Endothelial cell of umbilical vein (primary cell): ENCODE results near the gene RIC1. TPM values are rescaled to one million over a fixed set of nuclear protein-coding genes. Genes with fewer than 3 reads are reported as not detected.
A peak's percentile ranks its signal among the peaks of the same experiment; 100 is the strongest.

ENCODE experiments used
- BruUV-seq: library from RNA; stranded (reverse); fragments of 400-500 nt; replicated peaks from 2 replicates; lab custom pipeline; 2021; lab: Mats Ljungman, UMichigan
- CTCF ChIA-PET: fragments of 300-600, 350-600 bp; sonication (Branson Sonifier 250); formaldehyde crosslinking; loops from one replicate; lab custom pipeline; 2021; ENCODE audit warnings: antibody characterized with exemption, inconsistent platforms; lab: Charles Lee
- POLR2A ChIA-PET: fragments of 300-600, 350-600 bp; sonication (Branson Sonifier 250); formaldehyde crosslinking; loops from one replicate; lab custom pipeline; 2021; ENCODE audit warnings: antibody characterized with exemption, inconsistent platforms; lab: Charles Lee
- DNase-seq: peaks from one replicate; pipeline ENCODE4 v3.0.0-alpha.2; 2011; ENCODE audit warnings: low read depth, low spot score
- FAIRE-seq: peaks from 2 replicates; lab custom pipeline; 2011; peaks lifted over from hg19 to GRCh38; lab: Jason Lieb, UNC
- H2AFZ ChIP-seq: 2 replicates; pipeline ENCODE4 v1.6.0; 2012; ENCODE audit warnings: low read depth, low read length, control low read depth, inconsistent platforms
- H3K27ac ChIP-seq: 2 replicates; pipeline ENCODE4 v1.5.1; 2011; ENCODE audit warnings: low read depth, mild to moderate bottlenecking, control low read depth, low read length, moderate library complexity; ENCODE audit not compliant: insufficient read depth
- H3K27me3 ChIP-seq, 2 experiments: 2 replicates each; pipeline versions ENCODE4 v1.6.0 to v1.6.1; 2011; ENCODE audit warnings: low read length in 2 of 2, mixed read lengths in 1 of 2; ENCODE audit not compliant: control insufficient read depth in 2 of 2, insufficient read depth in 2 of 2
- H3K36me3 ChIP-seq, 2 experiments: 2 replicates in 1 of 2; 3 replicates in 1 of 2; pipeline ENCODE4 v1.5.1; 2011; ENCODE audit warnings: low read length in 2 of 2, mild to moderate bottlenecking in 1 of 2, moderate library complexity in 1 of 2; ENCODE audit not compliant: control insufficient read depth in 2 of 2, insufficient read depth in 2 of 2; ENCODE audit errors: extremely low read depth in 1 of 2
- H3K4me1 ChIP-seq: 3 replicates; pipeline ENCODE4 v1.5.1; 2011; ENCODE audit warnings: mild to moderate bottlenecking, low read length; ENCODE audit not compliant: control insufficient read depth, insufficient read depth; ENCODE audit errors: extremely low read depth
- H3K4me2 ChIP-seq: 2 replicates; pipeline ENCODE4 v1.6.1; 2011; ENCODE audit warnings: low read length, control low read depth, mixed read lengths; ENCODE audit not compliant: insufficient read depth
- H3K4me3 ChIP-seq, 3 experiments: fragments of 200-600 bp in 1 of 3; sonication (generic), shearing (Covaris generic) in 1 of 3; replicated peaks in 1 of 3; 2 replicates each; pipeline ENCODE4 v1.5.1; 2011 to 2016; ENCODE audit warnings: control low read depth in 3 of 3, low read length in 3 of 3, mild to moderate bottlenecking in 2 of 3, inconsistent platforms in 1 of 3, low read depth in 1 of 3, moderate library complexity in 1 of 3; ENCODE audit not compliant: insufficient read depth in 1 of 3
- H3K79me2 ChIP-seq: 2 replicates; pipeline ENCODE4 v1.6.0; 2012; ENCODE audit warnings: low read length, inconsistent platforms; ENCODE audit not compliant: control insufficient read depth, insufficient read depth
- H3K9ac ChIP-seq: replicated peaks from 2 replicates; pipeline ENCODE3; 2011; ENCODE audit warnings: low read length, control low read depth; ENCODE audit not compliant: insufficient read depth; ENCODE audit errors: extremely low read depth
- H3K9me1 ChIP-seq: replicated peaks from 3 replicates; pipeline ENCODE4 v1.6.0; 2011; ENCODE audit warnings: mild to moderate bottlenecking, low read length; ENCODE audit not compliant: control insufficient read depth, insufficient read depth; ENCODE audit errors: extremely low read depth
- H3K9me3 ChIP-seq: replicated peaks from 2 replicates; pipeline ENCODE4 v1.5.1; 2012; ENCODE audit warnings: low read length, inconsistent platforms; ENCODE audit not compliant: control insufficient read depth, insufficient read depth
- H4K20me1 ChIP-seq: replicated peaks from 2 replicates; pipeline ENCODE3; 2011; ENCODE audit warnings: mild to moderate bottlenecking, low read length; ENCODE audit not compliant: control insufficient read depth, insufficient read depth; ENCODE audit errors: extremely low read depth
- EZH2 ChIP-seq: IDR thresholded peaks from 2 replicates; pipeline ENCODE4 v1.6.1; 2012; ENCODE audit warnings: borderline replicate concordance, low read depth, mild to moderate bottlenecking, moderate library complexity, low read length, inconsistent platforms; ENCODE audit not compliant: severe bottlenecking
- GATA2 ChIP-seq: IDR thresholded peaks from 2 replicates; pipeline ENCODE4 v1.7.0; 2011; ENCODE audit warnings: low read depth, mild to moderate bottlenecking, moderate library complexity, mixed read lengths, low read length; ENCODE audit not compliant: insufficient read length, insufficient read depth
- MAX ChIP-seq: IDR thresholded peaks from 2 replicates; pipeline ENCODE4 v1.6.1; 2011; ENCODE audit not compliant: insufficient read depth, insufficient read length
- MYC ChIP-seq: IDR thresholded peaks from one replicate; pipeline ENCODE4 v1.6.1; 2011; ENCODE audit warnings: mild to moderate bottlenecking, low read depth, low read length
- POLR2A ChIP-seq: IDR thresholded peaks from 2 replicates; pipeline ENCODE4 v1.6.1; 2012; ENCODE audit warnings: low read depth, mild to moderate bottlenecking, control low read depth, low read length
- POLR2AphosphoS5 ChIP-seq: IDR thresholded peaks from 2 replicates; pipeline ENCODE4 v1.6.1; 2012; ENCODE audit warnings: low read depth, mild to moderate bottlenecking, control low read depth, low read length, moderate library complexity; ENCODE audit not compliant: insufficient read depth
- dilution Hi-C: fragments of 300-500 bp; cut with MboI; formaldehyde crosslinking; loops from one replicate; pipeline ENCODE4 v1.15.0; 2019; ENCODE audit warnings: low sequenced_read_pairs; ENCODE audit not compliant: extremely low pct_ligation_motif_present
- intact Hi-C: fragments of 100-400 bp; cut with micrococcal nuclease; formaldehyde crosslinking; loops from one replicate; pipeline ENCODE4 v1.10.0; 2022
- polyA plus RNA-seq, 4 experiments: library from polyadenylated mRNA; depleted of rRNA in 3 of 4; stranded (reverse) in 3 of 4; unstranded in 1 of 4; fragments of >200 nt; gene quantifications; 2 replicates each; pipeline versions ENCODE4 v1.2.1 to v1.2.3, GENCODE V29; 2011 to 2012; ENCODE audit warnings: missing spikeins in 1 of 4
- total RNA-seq: library from RNA; stranded (reverse); gene quantifications from 2 replicates; pipeline ENCODE4 v1.2.3, GENCODE V29; 2021

Gene RIC1
- total and polyA plus RNA-seq, 2 donors (not counting 3 experiments of a cell fraction or from before 2014, with no cell fraction given) = 14.0 to 23.5 TPM

- H3K27ac ChIP-seq = peak overlapping the region; percentile 85
- no peaks in the 10 kb centered on the region for H3K9me1 ChIP-seq
- TF ChIP-seq GATA2 = no peak
- TF ChIP-seq POLR2A = no peak
- no peak for TF ChIP-seq EZH2
- TF ChIP-seq MAX = no peak
- TF ChIP-seq POLR2AphosphoS5 = no peak
- TF ChIP-seq MYC = no peak
- DNase-seq (no peak), FAIRE-seq (no peak)
- H3K36me3 ChIP-seq = no peaks in the 10 kb centered on the region
- H3K27me3 ChIP-seq = no peaks in the 10 kb centered on the region
- H3K4me2 ChIP-seq = peak overlapping the region; percentile 98
- H2AFZ ChIP-seq = peak overlapping the region; percentile 65
- intact Hi-C loops (loop anchor here (1.0 to 2.0 kb wide), 2 partner anchors 91 to 359 kb away; no protein-coding TSS in a partner anchor), dilution Hi-C loops (no loop called here)
- peak overlapping the region; percentile 91 to 99 (median 93) for H3K4me3 ChIP-seq
- BruUV-seq = TSS peak; percentile 75
- peaks cover 2% of the 10 kb centered on the region for H4K20me1 ChIP-seq
- peaks cover 46% of the 10 kb centered on the region for H3K79me2 ChIP-seq
- ChIA-PET CTCF (interaction anchor here (0.6 to 2.2 kb wide), 7 partner anchors 19 to 865 kb away, joined by 3 to 9 read pairs (median 3); partner anchors contain the start of gene CD274), POLR2A (interaction anchor here (0.6 to 1.5 kb wide), 2 partner anchors 19 to 836 kb away, joined by 3 to 11 read pairs; no protein-coding TSS in a partner anchor)
- H3K9me3 ChIP-seq = no peaks in the 10 kb centered on the region
- H3K4me1 ChIP-seq = peaks cover 29% of the 10 kb centered on the region
- H3K9ac ChIP-seq = peak overlapping the region; percentile 94
Observed at GRCh38 chr9:5628183-5628529, 751 bp upstream of the RIC1 start.
